ENCODE measurements around the gene FOSB. TPM values are rescaled to one million over a fixed set of nuclear protein-coding genes. Genes with fewer than 3 reads are reported as not detected.

The FOSB gene
- total RNA-seq, 1 experiment from 2014 or later: 1.7 TPM

GRCh38 chr19:45485305-45486077 lies 17.7 kb downstream of the FOSB start:
- no peak overlapping the region for H4K91ac ChIP-seq (ENCODE audit: insufficient read length, low read depth, low read length)
- no peak overlapping the region for H3K23ac ChIP-seq (ENCODE audit: insufficient read length, low read depth, low read length)
- H3K79me2 ChIP-seq (ENCODE audit: insufficient read depth, low read length): no peaks in the 10 kb centered on the region
- H2BK120ac ChIP-seq (ENCODE audit: low read depth, low read length, poor library complexity, severe bottlenecking): no peak overlapping the region
- H3K27me3 Mint-ChIP-seq (ENCODE audit: low read depth): peaks cover 3% of the 10 kb centered on the region; the same call in 1 of the 2 replicates
- no peak overlapping the region for H2AK5ac ChIP-seq (ENCODE audit: insufficient read length, low read length)
- H3K9me3 Mint-ChIP-seq: peaks cover 0 to 2% of the 10 kb centered on the region in 2 experiments; a peak in 1 of 5 replicates
- H2BK5ac ChIP-seq (ENCODE audit: insufficient read length, low read length): no peak overlapping the region
- TF ChIP-seq CTCF (conservative IDR thresholded peaks at IDR 0.05): peak; percentile 69
- H3K27ac Mint-ChIP-seq: peak overlapping the region; percentile 89 to 97 (median 92)
- H3K4ac ChIP-seq (ENCODE audit: low read depth, low read length): no peak overlapping the region; the same call in 1 of the 2 replicates
- H4K8ac ChIP-seq (replicated peaks; ENCODE audit: insufficient read length, low read depth, low read length): no peak overlapping the region
- H3K9ac ChIP-seq (ENCODE audit: extremely low read depth, insufficient read length, low read length): peak overlapping the region; percentile 20
- no peak overlapping the region for H3K27ac ChIP-seq (ENCODE audit: insufficient read length, low read depth, low read length)
- no peak overlapping the region for H2BK20ac ChIP-seq (ENCODE audit: low read depth, low read length, poor library complexity, severe bottlenecking)
- H2BK12ac ChIP-seq (ENCODE audit: insufficient read length, low read depth, low read length): no peak overlapping the region
- no peak overlapping the region for H2BK15ac ChIP-seq (ENCODE audit: low read depth, low read length)
- H3K14ac ChIP-seq (ENCODE audit: insufficient read depth, low read length): peak overlapping the region; percentile 84; the same call in 1 of the 2 replicates
- whole genome bisulfite sequencing (ENCODE audit: extremely low coverage, insufficient read length, low lambda C conversion rate): no CpG with 5 or more reads among the region's 35 CpGs
- no peak overlapping the region for H3T11ph ChIP-seq (ENCODE audit: low read length)
- no peak overlapping the region for H3K56ac ChIP-seq (ENCODE audit: insufficient read length, low read depth, low read length)
- H3K79me1 ChIP-seq (ENCODE audit: insufficient read depth, low read depth, low read length, poor library complexity, severe bottlenecking): no peaks in the 10 kb centered on the region
- no peak overlapping the region for H2AFZ ChIP-seq (ENCODE audit: low read length)
- no peaks in the 10 kb centered on the region; the same call in 1 of the 2 replicates for H3K4me1 ChIP-seq (ENCODE audit: insufficient read depth, low read length)
- H3K9me3 ChIP-seq (ENCODE audit: control insufficient read depth, low read depth, low read length): no peaks in the 10 kb centered on the region
- peak overlapping the region; percentile 85 for H3K18ac ChIP-seq (ENCODE audit: insufficient read length, low read depth, low read length)
- peaks cover 0 to 13% (median 4%) of the 10 kb centered on the region in 3 experiments; a peak in 4 of 7 replicates for H3K36me3 Mint-ChIP-seq (ENCODE audit: insufficient read depth in 1 of 3, low read depth in 3 of 3)
- H4K20me1 ChIP-seq (ENCODE audit: control insufficient read depth, insufficient read depth, insufficient read length): no peaks in the 10 kb centered on the region
- no peak overlapping the region for H4K5ac ChIP-seq (ENCODE audit: insufficient read length, low read depth, low read length)
- no peaks in the 10 kb centered on the region for H3K27me3 ChIP-seq (ENCODE audit: insufficient read depth, low read length)
- H3K4me1 Mint-ChIP-seq: peaks cover 5 to 8% of the 10 kb centered on the region in 2 experiments
- DNase-seq: peak; percentile 98
- H3K4me3 Mint-ChIP-seq: peak overlapping the region; percentile 78 to 91
- peak overlapping the region; percentile 60 for H3K4me2 ChIP-seq (ENCODE audit: insufficient read depth, insufficient read length, low read length)
- peaks cover 3% of the 10 kb centered on the region for H3K23me2 ChIP-seq (ENCODE audit: insufficient read length, low read depth, low read length, poor library complexity, severe bottlenecking)

Measured in H9 (cell line).